22Rv1 (cell line): Measurements from ENCODE around the gene SECTM1.
"Not testable (repeated sequence)": the region's sequence is repeated elsewhere in the genome, so short reads cannot be mapped to it uniquely, and the experiment has no call there.

ENCODE experiments used
- H3K27ac ChIP-seq: fragments of 450-650 bp; 2 replicates; pipeline ENCODE4 v1.5.1; 2017
- ZFX ChIP-seq: fragments of 450-650 bp; IDR thresholded peaks from 2 replicates; pipeline ENCODE4 v1.6.1; 2017; ENCODE audit warnings: antibody characterized with exemption, borderline replicate concordance
- TF ChIP-seq, protein P1 (sequence below): fragments of 450-650 bp; IDR thresholded peaks from 2 replicates; pipeline ENCODE4 v1.5.1; 2017; ENCODE audit warnings: mild to moderate bottlenecking

Gene SECTM1

DNA sequence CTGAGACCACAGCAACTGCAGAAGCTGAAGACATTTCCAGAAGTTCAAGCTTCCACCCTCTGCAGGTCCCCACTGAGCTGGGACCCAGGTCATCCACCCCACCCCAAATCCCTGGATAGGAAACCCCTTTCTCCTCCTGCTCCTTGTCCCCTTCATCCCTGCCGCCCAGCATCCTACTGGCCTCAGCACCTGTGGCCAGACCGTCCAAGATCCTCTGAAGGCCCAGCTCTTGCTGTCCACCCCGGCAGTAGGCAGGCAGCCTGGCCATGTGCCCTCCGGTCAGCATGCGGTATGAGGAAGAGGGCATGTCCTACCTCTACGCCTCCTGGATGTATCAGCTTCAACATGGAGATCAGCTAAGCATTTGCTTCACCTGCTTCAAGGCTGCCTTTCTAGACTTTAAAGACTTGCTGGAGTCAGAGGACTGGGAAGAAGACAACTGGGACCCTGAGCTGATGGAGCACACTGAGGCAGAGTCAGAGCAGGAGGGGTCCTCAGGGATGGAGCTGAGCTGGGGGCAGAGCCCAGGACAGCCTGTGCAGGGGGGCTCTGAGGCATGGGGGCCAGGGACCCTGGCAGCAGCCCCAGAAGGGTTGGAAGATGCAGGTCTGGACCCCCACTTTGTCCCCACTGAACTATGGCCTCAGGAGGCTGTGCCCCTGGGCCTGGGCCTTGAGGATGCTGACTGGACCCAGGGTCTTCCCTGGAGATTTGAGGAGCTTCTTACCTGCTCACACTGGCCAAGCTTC lies 28.5 kb upstream of the SECTM1 start:
- TF ChIP-seq, protein P1, sequence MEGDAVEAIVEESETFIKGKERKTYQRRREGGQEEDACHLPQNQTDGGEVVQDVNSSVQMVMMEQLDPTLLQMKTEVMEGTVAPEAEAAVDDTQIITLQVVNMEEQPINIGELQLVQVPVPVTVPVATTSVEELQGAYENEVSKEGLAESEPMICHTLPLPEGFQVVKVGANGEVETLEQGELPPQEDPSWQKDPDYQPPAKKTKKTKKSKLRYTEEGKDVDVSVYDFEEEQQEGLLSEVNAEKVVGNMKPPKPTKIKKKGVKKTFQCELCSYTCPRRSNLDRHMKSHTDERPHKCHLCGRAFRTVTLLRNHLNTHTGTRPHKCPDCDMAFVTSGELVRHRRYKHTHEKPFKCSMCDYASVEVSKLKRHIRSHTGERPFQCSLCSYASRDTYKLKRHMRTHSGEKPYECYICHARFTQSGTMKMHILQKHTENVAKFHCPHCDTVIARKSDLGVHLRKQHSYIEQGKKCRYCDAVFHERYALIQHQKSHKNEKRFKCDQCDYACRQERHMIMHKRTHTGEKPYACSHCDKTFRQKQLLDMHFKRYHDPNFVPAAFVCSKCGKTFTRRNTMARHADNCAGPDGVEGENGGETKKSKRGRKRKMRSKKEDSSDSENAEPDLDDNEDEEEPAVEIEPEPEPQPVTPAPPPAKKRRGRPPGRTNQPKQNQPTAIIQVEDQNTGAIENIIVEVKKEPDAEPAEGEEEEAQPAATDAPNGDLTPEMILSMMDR, result no peak
- TF ChIP-seq ZFX, result no peak
- H3K27ac ChIP-seq, result no peak overlapping the region

DNA sequence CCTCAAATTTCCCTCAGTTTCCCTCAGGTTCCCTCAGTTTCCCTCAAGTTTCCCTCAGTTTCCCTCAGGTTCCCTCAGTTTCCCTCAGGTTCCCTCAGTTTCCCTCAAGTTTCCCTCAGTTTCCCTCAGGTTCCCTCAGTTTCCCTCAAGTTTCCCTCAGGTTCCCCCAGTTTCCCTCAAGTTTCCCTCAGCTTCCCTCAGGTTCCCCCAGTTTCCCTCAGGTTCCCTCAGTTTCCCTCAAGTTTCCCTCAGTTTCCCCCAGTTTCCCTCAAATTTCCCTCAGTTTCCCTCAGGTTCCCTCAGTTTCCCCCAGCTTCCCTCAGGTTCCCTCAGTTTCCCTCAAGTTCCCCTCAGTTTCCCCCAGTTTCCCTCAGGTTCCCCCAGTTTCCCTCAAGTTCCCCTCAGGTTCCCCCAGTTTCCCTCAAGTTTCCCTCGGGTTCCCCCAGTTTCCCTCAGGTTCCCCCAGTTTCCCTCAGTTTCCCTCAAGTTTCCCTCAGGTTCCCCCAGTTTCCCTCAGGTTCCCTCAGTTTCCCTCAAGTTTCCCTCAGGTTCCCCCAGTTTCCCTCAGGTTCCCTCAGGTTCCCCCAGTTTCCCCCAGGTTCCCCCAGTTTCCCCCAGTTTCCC lies 26.0 kb upstream of the SECTM1 start:
- not testable (repeated sequence) for H3K27ac ChIP-seq

DNA sequence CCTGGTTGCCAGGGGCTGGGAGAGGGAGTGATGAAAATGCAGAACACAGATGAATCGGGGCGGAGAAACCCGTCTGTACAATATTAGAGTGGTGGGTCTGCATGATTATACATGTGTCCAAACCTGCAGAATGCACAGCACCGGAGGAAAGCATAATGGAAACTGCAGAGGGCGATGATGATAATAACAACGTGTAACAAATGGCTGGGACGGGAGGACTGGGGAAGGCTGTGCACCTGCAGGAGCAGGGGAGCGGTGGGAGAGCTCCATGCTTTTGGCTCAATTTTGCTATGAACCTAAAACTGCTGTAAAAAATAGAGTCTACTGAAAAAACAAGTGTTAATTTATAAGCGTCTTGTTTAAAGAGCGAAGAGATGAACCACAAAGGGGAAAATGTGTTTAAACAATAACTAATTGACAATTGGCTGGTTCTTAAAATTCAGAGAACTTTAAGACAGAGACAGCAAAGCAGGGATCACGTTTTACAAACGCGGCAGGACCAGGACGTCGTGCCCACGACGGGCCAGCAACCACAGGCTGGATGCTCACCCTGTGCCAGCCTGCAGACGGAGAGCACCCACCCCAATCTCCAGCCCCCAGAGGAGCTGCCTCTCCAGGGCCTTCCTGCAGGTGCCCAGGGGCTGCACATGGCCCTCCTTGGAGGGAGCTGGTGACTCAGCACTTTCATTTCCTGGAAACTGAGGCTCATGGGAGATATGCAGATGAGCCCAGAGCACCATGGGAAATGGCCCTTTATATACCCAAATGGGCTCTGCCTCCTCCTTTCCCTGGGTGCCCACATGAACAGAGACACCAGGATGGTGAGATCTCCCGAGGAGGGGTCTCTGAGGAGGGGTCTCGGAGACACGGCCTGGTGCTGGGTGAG lies 25.1 kb upstream of the SECTM1 start, which contains the start of gene TEX19:
TEX19 (plus strand) TSS at position 783 of the 886 bp plus-strand sequence. CDS start 2,904 bp downstream, outside the sequence.
- H3K27ac ChIP-seq, result peak within 1 kb of the TSS; percentile 72
- TF ChIP-seq, protein P1, result no peak
- TF ChIP-seq ZFX, result no peak

DNA sequence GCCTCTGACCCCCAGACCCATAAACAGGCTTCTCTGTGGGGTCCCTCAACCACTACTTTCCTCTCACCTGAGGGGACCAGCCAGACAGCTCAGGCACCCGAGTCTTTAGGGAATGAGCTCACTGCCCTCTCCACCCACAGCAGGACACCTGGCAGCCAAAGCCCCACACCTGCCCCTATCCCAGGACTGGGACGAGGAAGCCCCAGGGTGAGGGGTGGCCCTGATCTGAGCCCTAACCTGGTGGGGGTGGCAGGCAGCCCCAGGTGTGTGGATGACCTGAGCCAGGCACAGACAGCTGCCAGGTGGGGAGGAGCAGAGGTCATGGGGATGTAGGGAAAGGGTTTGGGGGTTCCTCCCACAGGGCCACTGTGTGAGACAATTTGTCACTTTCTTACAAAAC lies 23.8 kb upstream of the SECTM1 start:
- TF ChIP-seq ZFX, result no peak
- TF ChIP-seq, protein P1, result no peak
- peak overlapping the region; percentile 72; the same call in 1 of the 2 replicates for H3K27ac ChIP-seq

DNA sequence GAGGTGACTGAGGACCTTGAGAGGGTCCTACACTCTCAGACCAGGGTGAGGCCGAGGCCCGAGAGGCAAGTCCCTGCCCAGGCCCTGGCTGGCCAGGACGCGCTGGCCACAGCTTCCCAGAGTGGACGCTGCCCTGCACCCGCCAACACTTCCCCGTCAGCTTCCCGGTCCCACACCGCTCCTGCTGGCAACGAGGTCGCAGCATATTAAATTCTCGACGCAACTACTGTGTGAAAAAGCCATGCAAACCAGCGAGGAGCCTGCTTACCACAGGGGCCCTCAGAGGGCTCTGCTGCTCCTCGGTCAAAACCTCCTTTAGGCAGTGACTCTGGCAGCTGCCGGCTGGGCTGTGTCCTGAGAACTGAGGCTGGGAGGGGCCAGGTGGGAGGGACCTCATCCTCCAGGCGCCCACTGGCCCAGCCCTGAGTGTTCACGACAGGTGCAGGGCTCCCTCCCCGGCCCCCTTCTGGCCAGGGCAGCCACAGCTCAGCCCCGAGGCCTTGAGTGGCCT lies 23.3 kb upstream of the SECTM1 start:
- no peak for TF ChIP-seq ZFX
- TF ChIP-seq, protein P1, result no peak
- H3K27ac ChIP-seq, result no peak overlapping the region; the same call in 1 of the 2 replicates

DNA sequence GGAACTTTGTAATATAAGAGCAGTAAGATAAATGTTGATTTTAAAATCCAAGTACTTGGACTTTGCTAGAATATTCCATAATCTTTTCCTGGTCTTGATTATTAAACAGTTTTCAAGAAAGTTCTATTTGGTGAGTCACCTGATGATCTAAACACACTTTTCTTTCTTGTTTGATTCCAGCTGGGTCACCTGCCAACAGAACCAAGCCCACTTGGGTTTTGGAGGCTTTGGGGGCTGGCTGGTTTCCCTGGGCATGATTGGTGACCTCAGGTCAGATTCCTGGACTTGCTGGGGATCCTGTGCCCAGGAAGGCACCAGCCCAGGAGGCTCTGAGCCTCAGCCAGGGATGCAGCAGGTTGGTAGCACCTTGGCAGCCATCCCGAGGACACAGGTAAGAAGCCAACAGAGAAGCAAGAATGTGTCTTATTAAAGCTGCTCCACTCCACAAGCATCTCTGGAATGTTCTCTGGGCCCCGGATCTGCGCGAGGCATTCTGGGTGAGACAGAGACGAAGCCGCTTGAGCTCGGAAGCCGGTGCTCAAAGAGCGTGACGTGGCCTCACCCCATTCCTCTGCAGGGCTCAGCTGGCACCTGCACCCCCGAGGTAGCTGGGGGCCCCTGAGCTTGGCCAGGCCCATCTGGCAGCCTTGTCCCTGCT lies 22.3 kb upstream of the SECTM1 start:
- TF ChIP-seq, protein P1, result no peak
- no peak for TF ChIP-seq ZFX
- H3K27ac ChIP-seq, result peak overlapping the region; percentile 59

DNA sequence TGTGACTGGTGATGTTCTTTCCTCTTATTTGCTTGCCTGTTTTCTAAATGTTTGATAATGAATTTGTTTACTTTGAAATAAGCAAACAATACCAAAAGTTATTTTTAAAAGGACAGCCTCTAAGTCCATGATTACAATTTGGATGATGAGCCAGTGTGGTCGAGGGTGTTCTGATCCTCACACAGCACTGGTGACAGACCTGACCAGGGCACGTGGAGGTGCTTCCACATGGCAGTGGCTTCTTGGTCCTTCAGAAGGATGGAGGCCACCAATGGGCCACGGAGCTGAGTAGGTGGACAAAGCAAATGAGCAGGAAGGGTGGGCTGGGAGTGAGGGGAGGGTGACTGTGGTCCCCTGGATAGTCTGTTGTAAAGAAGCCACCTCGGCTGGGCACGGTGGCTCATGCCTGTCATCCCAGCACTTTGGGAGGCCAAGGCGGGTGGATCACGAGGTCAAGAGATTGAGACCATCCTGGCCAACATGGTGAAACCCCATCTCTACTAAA lies 21.3 kb upstream of the SECTM1 start:
- H3K27ac ChIP-seq, result peak overlapping the region; percentile 59
- TF ChIP-seq, protein P1, result no peak
- TF ChIP-seq ZFX, result no peak
